ENCODE results near the gene USP36.
"Not testable (repeated sequence)": the region's sequence is repeated elsewhere in the genome, so short reads cannot be mapped to it uniquely, and the experiment has no call there.

USP36 gene

DNA sequence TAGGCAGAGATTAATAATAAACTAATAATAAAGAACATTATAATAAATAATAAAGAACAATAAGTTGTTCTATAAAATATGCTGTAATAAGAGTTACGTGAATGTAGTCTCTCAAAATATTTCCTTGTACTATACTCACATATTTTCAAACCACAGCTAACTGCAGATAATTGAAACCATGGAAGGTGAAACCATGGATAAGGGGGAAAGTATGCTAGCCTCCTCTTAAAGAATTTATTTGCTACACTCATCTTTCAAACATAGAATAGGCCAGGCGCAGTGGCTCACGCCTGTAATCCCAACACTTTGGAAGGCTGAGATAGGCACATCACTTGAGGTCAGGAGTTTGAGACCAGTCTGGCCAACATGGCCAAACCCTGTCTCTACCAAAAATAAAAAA is 77.1 kb downstream of the USP36 start:
- FAIRE-seq, result no peak

DNA sequence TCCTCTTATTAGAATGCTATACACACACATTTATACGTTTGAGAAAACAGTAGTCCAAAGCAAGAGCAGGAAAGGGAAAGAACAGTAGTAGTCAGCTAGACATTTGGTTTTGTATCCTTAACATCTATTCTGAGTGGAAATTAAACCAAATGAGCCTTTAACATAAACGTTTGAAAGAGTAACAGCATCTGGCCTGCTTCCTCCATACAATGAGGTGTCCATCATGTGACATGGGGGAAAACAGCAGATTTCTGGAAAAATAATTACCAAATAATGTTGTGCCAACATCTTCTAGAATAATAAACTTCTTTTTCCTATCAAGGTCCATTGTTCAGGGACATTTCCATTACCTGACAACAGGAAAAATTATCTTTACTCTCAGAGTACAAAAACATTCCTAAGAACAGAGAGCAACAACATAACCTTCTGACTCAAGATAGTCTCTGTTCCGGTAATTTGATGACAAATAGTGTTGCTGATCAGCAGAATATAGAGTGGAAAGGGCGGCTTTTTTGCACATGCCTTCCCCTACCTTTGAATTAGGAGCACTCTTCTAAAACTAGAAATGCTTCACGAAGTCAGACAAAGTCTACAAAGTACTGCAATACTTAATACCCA is 78.7 kb downstream of the USP36 start:
- no peak for FAIRE-seq

DNA sequence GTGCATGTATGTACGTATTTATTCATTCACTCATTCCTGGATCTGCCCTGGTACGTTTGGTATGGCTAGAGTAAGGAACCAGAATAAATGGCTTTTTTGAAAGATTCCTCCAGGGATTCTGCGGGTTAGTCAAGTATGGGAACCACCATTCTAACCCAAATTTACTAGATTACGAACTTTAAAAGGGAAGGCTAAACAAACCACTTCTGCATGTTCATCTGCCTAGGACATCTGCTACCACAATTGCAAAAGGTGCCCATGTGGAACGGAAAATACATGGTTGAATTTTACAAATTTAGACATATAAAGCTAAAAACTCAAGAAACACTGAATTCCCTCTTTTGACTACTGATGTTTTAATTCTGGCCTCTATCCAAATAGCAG is 80.7 kb downstream of the USP36 start:
- FAIRE-seq, result no peak

DNA sequence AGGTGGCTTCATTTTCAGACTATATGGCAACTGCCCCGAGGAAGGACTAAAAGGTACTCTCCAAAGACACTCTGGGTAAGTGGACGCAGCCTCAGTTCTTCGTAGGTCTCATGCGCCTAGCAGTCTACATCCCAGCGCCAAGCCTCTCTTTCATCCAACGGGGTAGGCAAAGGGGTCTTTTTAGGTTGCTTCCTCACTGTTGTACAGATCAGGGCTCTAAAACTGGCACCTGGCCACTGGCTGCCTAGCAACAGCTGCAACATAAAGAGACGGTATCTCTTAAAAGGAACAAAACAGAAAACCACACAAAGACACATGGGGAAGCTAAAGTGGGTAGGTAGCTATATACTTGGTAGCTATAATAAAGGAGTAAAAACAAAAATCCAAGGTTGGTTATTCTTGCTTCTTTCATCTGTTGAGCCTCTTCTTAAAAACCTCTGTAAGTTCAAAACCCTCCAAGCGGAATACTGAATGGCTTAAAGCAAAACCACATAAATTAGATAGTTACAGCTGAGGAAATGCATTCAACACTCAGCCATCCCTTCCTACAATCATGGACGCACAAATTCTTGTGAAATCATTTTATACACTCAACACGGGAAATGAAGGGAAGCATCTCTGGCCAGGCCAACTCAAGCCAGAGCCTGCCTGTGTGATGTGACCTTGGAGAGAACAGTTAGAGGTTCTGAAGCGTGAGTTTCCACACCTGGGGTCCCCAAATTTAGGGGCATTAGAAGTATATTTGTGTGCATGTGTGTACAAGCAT is 81.2 kb downstream of the USP36 start:
- no peak for FAIRE-seq

DNA sequence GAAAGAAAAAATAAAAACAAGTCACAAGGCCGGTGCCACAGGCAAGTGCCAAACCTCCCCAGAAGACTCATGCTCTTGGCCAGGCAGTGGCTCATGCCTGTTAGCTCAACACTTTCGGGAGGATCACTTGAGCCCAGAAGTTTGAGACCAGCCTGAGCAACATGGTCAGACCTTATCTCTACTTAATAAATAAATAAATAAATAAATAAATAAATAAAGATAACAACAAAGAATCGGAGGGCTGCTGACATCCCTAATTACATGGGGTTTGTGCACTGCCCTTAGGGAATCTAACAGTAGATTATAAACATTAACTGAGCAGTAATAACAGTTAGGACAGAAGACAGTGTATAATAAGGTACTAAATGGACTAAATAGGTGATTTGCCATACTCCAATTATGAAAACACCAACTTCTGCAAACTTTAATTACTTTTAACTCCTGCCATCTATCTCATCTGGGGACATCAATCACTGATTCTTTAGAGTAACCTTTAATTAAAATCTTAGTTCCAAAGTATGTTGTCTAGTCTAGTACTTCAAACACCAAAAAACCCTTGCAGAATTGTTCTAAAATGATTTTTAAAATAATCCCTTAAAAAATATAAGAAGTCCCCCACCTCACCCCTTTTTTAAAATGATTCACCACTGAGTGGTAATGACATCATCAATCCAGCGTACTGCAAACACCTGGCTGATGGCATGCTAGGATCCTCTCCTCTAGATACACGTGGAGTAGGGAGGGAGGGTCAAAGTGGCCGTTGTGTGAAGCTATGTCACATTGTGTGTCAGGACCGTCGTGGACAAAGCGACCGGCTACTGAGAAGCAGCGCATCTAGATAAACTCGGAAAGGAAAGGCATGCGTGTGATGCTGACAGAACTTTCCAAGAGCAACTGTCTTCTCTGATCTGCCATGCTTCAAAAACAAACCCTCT is 87.0 kb downstream of the USP36 start:
- no peak for FAIRE-seq

DNA sequence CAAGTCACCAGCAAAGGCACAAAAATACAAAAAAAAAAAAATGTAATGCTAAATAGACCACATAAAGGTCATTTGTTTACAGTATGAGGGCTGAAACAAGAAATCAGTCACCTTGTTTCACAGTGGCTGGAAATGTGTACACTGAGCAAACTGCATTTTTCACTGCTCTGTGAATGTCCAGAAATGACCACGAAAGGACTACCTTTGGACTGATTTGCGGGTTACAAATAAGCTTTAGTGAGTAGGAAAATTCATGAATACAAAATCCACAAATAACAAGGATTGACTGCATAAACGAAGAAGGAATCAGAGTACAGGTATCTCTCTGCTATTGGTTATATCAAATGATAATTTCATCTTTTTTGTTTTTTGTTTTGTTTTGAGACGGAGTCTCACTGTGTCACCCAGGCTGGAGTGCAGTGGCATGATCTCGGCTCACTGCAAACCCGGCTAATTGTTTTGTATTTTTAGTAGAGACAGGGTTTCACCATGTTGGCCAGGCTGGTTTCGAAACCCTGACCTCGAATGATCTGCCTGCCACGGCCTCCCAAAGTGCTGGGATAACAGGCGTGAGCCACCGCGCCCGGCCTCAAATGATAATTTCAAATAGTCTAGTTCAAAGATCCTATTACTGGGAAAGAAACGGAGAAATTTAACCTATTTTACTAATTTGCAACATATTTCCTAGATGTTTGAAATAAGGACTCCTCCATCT is 89.0 kb downstream of the USP36 start:
- FAIRE-seq, result no peak

DNA sequence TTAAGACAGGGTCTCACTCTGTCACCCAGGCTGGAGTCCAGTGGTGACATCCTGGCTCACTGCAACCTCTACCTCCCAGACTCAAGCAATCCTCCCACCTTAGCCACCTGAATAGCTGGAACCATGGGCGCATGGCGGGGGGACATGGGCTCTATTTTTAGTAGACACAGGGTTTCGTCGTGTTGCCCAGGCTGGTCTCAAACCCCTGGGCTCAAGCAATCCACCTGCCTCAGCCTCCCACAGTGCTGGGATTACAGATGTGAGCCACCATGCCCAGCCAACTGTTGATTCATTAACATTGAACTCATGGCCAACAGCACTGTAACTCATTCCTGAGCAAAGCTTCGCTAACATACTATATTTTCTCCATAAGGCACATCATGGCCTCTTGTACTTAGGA is 89.6 kb downstream of the USP36 start:
- not testable (repeated sequence) for FAIRE-seq

DNA sequence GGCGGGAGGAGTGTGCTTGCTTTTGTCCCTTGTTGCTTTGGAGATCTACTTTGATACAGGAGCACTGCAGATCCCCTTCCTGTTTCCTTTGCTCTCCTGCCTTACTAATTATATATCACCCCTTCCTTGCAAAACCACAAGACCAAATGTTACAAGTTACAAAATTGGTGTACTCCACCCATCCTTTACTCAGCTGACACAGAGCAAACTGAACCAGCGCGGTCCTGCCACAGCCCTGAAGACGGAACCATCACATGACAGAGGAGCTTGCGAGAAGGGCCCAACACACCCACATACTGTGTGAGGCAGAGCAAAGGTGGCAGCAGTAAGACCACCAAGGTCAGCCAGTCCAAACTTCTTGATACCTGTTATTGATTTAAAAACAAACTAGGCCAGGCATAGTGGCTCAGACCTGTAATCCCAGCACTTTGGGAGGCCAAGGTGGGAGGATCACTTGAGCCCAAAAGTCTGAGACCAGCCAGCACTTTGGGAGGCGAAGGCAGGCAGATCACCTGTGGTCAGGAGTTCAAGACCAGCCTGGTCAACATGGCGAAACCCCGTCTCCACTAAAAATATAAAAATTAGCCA is 91.8 kb downstream of the USP36 start:
- no peak for FAIRE-seq

DNA sequence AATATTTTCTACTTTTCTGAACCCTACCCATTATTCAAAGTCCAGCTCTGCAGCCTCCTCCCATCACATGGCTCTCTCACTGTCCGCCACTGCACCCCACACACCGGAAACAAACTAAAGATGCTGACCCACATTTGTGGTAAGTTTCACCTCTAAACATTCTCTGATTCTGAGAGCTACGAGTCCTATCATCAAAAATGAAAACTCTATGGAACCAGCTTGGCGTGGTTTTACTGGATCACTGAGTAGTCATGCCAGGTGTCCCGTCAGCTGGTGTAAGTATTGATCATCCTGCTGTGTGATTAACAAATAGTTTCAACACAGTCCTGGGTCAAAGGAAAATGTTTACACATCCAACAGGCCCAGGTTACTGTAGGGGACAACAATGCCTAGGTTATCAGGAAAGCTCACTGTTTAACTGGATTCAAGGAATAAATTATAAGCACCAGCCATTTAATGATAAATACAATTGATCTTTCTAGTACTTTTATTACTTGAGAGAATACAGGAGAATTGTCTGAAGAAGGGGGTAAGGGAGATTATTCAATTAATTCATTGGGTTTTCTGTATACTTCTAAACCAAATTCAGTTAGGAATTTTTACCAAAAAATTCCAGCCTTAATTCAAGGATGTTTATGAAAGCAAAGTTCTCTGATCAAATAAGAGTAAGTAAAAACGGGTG is 92.4 kb downstream of the USP36 start:
- FAIRE-seq, result no peak

DNA sequence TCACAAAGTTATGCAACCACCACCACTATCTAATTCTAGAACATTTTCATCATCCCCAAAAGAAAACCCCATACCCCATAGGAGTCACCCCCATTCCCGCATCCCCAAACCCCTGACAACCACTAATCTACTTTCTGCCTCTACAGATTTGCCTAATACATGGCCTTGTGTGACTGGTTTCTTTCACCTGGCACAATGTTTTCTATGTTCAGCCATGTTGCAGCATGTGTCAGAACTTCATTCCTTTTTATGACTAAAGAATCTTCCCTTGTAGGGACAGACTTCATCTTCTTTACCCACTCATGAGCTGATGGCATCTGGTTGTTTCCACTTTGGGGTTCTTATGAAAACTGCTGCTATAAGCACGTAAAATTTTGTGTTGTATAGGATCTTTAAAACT is 93.1 kb downstream of the USP36 start:
- no peak for FAIRE-seq

DNA sequence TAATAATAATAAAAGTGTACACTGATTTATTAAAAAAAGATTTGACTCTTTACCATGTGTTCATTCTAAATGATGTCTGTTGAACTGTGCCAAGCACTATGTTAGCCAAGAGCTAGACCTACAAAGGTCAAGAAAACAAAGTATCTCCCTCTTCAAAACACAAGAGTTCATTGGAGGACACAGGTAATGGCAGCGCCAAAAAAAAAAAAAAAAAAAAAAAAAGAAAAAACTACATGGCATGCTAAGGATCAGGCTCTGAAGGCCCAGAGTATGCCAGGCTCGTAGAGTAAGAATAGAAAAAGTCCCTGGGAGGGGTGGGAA is 93.7 kb downstream of the USP36 start:
- FAIRE-seq, result no peak

DNA sequence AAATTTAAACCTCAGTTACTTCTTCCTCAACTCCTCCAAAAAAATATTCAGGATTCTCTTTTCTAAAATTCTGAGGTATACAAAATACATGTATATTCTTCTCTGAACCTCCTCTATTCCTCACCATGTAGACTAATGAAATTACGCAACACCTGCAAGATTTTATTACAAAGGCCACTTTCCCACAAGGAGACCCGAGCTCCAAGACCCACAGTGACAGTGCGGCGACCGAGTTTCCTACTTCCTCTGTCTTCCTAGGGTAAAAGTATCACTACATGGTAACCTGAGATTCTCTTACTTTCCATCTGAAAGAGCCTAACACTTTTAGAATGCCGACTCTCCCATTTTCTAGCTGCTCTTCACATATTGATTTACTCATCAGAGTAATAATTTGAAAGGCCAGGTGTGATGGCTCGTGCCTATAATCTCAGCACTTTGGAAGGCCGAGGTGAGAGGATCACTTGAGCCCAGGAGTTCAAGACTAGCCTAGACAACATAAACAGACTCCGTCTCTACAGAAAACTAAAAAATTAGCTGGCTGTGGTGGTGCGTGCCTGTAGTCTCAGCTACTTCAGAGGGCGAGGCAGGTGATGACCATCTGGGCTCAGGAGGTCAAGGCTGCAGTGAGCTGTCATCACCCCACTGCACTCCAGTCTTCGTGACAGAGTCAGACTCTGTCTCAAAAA is 94.2 kb downstream of the USP36 start:
- FAIRE-seq, result no peak
